ENCODE results near the gene ROR2.
"Not testable (repeated sequence)": the region's sequence is repeated elsewhere in the genome, so short reads cannot be mapped to it uniquely, and the experiment has no call there.

The ROR2 gene

DNA sequence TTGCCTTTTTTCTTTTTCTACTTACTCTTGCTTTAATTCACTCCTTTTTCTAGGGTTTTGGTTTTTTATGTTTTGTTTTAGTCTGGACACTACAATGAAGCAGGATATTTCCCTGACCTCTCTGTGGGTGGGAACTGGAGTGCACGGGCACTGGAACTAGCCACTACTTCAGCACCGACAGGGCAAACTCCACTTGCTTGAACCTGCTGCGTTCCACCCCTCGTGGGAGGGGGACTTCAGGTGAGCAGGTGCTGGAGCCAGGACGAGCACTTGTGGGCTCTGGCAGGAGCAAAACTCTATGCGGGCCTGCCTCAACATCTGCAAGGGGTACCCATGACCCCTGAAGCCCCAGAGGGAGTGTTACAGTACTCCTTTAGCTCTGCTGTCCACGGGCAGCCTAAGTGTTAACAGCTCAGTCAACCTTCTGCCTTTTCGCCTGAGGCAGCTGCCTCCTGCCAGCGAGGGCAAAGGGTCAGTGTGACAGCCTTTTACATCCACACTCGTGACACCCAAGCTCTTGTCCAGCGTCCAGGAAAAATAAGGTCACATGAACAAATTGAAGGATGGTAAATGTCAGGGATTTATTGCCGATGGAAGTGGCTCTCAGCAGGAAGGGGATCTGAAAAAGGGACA, 382.3 kb downstream of the ROR2 start:
- no peak for DNase-seq (ENCODE audit: low spot score)

- no peak for DNase-seq (ENCODE audit: low spot score)
These were observed 385.9 kb downstream of the ROR2 start for GRCh38 chr9:91564081-91564670.

- no peak for DNase-seq (ENCODE audit: low spot score)
These were observed 387.6 kb downstream of the ROR2 start for GRCh38 chr9:91562416-91562815.

DNA sequence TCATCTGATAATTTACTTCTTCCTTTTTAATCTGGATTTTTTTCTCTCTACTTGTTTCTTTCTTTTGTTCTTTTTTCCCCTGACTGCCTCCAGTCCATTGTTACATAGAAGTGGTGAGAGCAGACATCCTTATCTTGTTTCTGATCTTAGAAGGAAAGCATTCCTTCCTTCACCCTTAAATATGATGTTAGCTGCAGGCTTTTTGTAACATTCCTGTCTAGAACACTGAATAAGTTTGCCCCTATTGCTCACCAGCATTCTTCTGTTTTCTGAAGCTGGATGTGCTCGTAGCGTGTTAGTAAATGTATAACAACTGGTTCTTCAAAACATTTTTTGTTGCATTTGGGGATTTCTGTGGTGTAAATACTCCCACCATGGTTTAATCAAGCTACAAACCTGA, 389.7 kb downstream of the ROR2 start:
- no peak for DNase-seq (ENCODE audit: low spot score)

- no peak for DNase-seq (ENCODE audit: low spot score)
These were observed 391.1 kb downstream of the ROR2 start for GRCh38 chr9:91558879-91559278.

DNA sequence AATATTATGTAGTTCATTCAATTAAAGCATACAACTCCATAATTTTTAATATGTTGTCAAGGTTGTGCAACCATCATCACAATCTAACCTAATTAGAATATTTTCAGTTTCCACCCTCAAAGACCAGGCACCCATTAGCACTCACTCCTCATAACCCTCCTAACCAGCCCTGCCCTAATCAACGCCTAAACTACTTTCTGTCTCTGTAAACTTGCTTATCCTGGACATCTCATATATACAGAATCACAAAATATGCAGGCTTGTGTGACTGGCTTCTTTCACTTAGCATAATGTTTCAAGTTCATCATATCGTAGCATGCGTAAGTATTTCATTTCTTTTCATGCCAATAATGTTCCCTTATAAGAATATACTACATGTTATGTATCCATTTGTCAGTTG, 391.6 kb downstream of the ROR2 start:
- no peak for DNase-seq (ENCODE audit: low spot score)

DNA sequence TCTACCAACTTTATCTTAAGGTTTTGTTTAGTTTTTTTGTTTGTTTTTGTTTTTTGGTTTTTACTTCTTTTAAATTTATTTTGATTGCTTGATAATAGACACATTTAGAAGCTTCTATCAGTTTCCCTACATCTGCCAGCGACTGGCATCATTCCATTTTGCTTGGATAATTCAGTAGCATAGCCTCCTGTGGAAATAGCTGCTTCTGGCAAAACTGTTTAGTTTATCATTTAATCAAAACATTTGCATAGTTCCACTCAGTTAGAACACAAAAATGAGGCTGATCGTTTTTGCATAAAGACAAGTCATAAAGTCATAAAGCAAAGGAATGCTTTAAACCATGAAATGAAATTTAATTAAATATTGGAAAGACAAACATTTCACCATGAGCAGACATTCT, 392.7 kb downstream of the ROR2 start:
- DNase-seq (ENCODE audit: low spot score): no peak

DNA sequence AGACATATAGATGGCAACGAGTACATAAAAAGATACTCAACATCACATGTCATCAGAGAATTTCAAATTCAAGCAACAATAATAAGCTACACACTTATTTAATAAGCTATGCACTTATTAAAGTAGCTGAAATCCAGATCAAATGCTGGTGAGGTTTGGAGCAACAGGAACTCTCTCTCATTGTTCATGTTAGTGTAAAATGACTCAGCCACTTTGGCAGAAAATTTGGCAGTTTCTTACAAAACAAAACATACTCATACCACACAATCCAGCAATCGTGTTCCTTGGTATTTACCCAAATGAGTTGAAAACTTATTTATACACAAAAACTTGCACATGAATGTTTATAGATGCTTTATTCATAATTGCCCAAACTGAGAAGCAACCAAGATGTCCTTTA, 394.9 kb downstream of the ROR2 start:
- no peak for DNase-seq (ENCODE audit: low spot score)

GRCh38 chr9:91549177-91549576, 400.9 kb downstream of the ROR2 start:
- DNase-seq (ENCODE audit: low spot score): no peak

- no peak for DNase-seq (ENCODE audit: low spot score)
These were observed 402.9 kb downstream of the ROR2 start for GRCh38 chr9:91547081-91547480.

DNA sequence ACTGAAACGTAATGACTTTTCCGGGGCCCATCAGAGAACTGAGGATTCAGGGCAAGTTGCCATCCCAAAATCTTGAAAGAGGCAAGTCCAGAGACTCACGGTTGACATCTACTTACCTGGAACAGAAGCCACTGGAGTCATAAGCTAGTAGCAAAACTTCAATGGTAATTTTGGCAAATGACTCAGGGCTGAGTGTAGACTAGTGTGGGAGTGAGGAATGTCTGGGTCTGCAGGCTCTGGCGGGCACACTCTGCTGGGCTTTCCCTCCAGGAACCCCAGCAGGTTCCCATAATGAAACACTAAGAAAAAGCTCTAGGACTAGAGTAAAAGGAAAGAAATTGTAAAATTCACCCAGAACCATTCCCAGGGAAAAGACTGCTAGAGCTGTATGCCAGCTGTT, 403.5 kb downstream of the ROR2 start:
- no peak for DNase-seq (ENCODE audit: low spot score)

GRCh38 chr9:91541734-91542133, 408.3 kb downstream of the ROR2 start:
- no peak for DNase-seq (ENCODE audit: low spot score)

- DNase-seq (ENCODE audit: low spot score): not testable (repeated sequence)
These were observed 409.5 kb downstream of the ROR2 start for GRCh38 chr9:91540506-91540905.

DNA sequence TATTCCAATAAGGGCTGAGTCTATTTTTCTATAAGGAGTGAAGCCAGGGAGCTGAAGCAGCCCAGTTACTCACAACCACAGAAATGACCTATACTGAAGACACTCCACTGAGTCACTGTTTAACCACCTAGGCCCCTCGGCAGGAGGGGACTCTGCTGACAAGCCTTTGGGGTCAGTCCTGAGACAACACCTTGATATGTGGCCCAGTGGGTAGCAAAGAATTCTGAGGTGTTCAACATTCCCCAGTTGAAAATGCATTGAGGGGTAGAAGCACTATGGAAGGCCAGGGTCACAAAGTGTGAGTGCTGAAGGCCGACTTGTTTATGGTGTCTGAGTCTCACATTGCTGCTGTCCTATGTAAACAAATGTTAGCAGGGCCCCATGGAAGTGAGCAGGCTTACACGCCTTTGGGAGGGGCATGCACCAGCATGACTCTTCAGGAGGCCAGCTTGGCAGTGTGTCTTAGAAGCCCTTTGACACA, 413.8 kb downstream of the ROR2 start:
- DNase-seq (ENCODE audit: low spot score): peak; percentile 59

GRCh38 chr9:91534374-91534773, 415.7 kb downstream of the ROR2 start:
- no peak for DNase-seq (ENCODE audit: low spot score)

- no peak for DNase-seq (ENCODE audit: low spot score)
These were observed 416.6 kb downstream of the ROR2 start for GRCh38 chr9:91533382-91533781.

DNA sequence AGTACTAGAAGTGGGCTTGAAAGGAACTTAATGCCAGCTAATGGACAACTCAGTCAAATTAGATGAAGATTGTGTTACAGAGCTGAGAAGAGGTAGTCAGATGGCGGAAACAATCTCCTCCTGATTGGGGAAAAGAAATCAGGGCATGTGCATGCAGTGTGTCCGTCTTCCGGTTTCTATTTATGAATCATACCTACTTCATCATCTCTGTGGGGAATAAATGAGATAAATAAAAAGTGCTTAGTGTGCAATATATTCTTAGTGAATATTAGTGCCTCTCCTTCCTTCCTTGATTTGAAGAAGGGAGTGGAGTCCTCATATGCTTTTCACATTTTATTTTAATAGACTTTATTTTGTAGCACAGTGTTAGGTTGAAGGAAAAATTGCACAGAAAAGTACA, 417.7 kb downstream of the ROR2 start:
- no peak for DNase-seq (ENCODE audit: low spot score)

GRCh38 chr9:91530829-91531228, 419.2 kb downstream of the ROR2 start:
- no peak for DNase-seq (ENCODE audit: low spot score)

DNA sequence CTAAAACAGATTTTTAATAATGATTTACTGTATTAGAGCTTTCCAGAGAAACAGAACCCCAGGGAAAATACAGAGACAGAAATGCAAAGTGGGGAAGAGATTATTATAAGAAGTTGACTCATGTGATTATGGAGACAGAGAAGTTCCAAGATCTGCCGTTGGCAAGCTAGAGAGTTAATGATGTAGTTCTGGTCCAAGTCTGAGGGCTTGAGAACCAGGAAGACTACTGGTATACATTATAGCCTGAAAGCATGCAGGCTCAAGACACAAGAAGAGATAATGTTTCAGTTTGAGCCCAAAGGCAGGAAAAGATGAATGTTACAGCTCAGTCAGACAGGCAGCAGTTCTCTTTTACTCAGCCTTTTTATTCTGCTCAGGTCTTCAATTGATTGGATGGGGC, 427.5 kb downstream of the ROR2 start:
- DNase-seq (ENCODE audit: low spot score): no peak

DNA sequence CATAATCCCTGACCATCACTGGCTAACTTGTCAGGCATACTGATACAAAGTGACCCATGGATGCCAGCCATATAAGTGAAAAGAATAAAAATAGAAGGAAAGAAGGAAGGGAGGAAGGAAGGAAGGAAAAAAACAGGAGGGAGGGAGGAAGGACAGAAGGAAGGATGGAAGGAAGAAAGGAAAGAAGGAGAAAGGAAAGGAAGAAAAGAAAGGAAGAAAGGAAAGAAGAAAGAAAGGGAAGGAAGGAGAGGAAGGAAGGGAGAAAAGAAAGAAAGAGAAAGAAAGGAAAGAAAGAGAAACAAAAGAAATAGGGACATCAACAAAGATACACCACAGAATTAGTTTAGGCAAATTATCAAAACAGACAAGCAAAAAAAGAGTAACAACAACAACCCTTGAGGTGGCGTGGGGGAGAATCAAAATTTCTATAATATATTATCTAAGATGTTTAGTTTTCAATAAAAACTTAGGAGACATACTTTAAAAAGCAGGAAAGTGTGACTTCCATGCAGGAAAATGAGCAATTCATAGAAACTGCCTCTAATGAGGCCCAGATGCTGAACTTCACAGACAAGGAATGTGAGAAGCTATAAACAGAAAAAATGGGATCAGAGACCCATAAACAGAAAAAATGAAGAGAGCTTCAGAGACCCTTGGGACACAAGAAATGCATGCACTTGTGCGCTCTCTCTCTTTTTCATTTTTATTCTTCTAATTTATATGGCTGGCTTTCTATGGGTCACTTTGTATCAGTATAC, 430.3 kb downstream of the ROR2 start:
- DNase-seq (ENCODE audit: low spot score): no peak

- DNase-seq (ENCODE audit: low spot score): no peak
These were observed 431.6 kb downstream of the ROR2 start for GRCh38 chr9:91518462-91518861.

DNA sequence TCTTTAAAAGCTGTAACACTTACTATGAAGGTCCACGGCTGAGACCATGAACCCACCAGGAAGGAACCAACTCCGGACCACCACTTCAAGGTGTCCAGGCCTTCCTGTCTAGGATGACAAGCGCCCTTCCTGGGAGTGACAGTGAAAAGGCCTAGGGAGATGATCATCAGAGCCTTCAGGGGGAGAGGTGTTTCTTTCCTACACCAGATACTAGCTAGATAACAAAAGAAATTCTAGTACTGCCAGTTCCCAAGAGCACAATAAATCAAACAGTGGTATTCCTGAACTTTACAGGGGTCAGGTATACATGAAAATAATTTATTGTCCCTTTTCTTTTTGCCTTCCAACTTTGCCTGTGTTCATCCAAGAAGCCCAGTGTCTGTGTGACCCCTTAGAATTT, 432.2 kb downstream of the ROR2 start:
- no peak for DNase-seq (ENCODE audit: low spot score)

DNA sequence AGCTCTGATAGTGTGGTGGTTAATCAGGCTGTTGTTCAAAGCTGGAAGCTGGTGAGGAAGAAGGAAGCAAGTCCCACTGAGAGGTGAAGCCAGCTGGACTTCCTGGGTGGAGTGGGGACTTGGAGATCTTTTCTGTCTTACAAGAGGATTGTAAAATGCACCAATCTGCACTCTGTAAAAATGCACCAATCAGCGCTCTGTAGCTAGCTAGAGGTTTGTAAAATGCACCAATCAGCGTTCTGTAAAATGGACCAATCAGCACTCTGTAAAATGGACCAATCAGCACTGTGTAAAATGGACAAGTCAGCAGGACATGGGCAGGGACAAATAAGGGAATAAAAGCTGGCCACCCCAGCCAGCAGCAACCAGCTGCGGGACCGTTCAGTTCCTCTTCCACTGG, 432.7 kb downstream of the ROR2 start:
- not testable (repeated sequence) for DNase-seq (ENCODE audit: low spot score)

Measured in HuH-7 (cell line).